GM12878 (cell line): ENCODE measurements around the gene CDK17. TPM values are rescaled to one million over a fixed set of nuclear protein-coding genes. Genes with fewer than 3 reads are reported as not detected.

Source experiments
- ATAC-seq: fragments of 200-7000 bp; cut with Tn5 transposase; 3 replicates; pipeline ENCODE4 v1.9.1; 2020; ENCODE audit warnings: mild to moderate bottlenecking, moderate library complexity
- BruUV-seq: library from RNA; stranded (reverse); fragments of 400-500 nt; replicated peaks from 2 replicates; lab custom pipeline; 2021; lab: Mats Ljungman, UMichigan
- CTCF ChIA-PET: fragments of 300-600 bp; sonication (Branson Sonifier 250); formaldehyde crosslinking; extraction: SDS; loops from one replicate; lab custom pipeline; 2021; ENCODE audit warnings: inconsistent platforms; lab: Yijun Ruan, JAX
- POLR2A ChIA-PET: fragments of 350-600 bp; formaldehyde crosslinking; extraction: SDS; loops from one replicate; lab custom pipeline; 2021; ENCODE audit warnings: inconsistent platforms; lab: Charles Lee
- RAD21 ChIA-PET: fragments of 300-600 bp; sonication (Branson Sonifier 250); formaldehyde crosslinking; loops from one replicate; lab custom pipeline; 2023; ENCODE audit warnings: antibody characterized with exemption; ENCODE audit not compliant: unreplicated experiment; lab: Charles Lee
- SMC1A ChIA-PET: fragments of 300-600 bp; sonication (Branson Sonifier 250); formaldehyde crosslinking; loops from one replicate; lab custom pipeline; 2023; ENCODE audit not compliant: unreplicated experiment, uncharacterized antibody; lab: Charles Lee
- DNase-seq: peaks from one replicate; pipeline ENCODE4 v3.0.0-alpha.2; 2011; ENCODE audit warnings: low read depth, low spot score
- FAIRE-seq: peaks from 3 replicates; lab custom pipeline; 2011; peaks lifted over from hg19 to GRCh38; lab: Jason Lieb, UNC
- H2AFZ ChIP-seq: 2 replicates; pipeline ENCODE4 v1.6.0; 2011; ENCODE audit warnings: low read depth, low read length, control low read depth; ENCODE audit not compliant: control insufficient read depth
- H3K27ac ChIP-seq: 2 replicates; pipeline ENCODE4 v1.5.1; 2011; ENCODE audit warnings: control low read depth; ENCODE audit not compliant: control insufficient read depth, insufficient read depth
- H3K27me3 ChIP-seq, 2 experiments: replicated peaks in 1 of 2; 2 replicates each; pipeline versions ENCODE4 v1.6.0 to v1.6.1; 2011; ENCODE audit warnings: low read length in 1 of 2; ENCODE audit not compliant: control insufficient read depth in 2 of 2, insufficient read depth in 2 of 2
- H3K36me3 ChIP-seq, 2 experiments: 2 replicates each; pipeline ENCODE4 v1.5.1; 2011; ENCODE audit warnings: low read length in 1 of 2; ENCODE audit not compliant: control insufficient read depth in 2 of 2, insufficient read depth in 2 of 2
- H3K4me1 ChIP-seq: 2 replicates; pipeline ENCODE4 v1.6.1; 2011; ENCODE audit warnings: mild to moderate bottlenecking, low read length, moderate library complexity, mixed read lengths; ENCODE audit not compliant: control insufficient read depth, insufficient read depth
- H3K4me2 ChIP-seq: 2 replicates; pipeline ENCODE4 v1.6.0; 2011; ENCODE audit warnings: control low read depth; ENCODE audit not compliant: control insufficient read depth, insufficient read depth
- H3K4me3 ChIP-seq: fragments of 200-600 bp; sonication (generic); 2 replicates; pipeline ENCODE4 v1.5.1; 2016
- H3K79me2 ChIP-seq: 2 replicates; pipeline ENCODE4 v1.6.0; 2011; ENCODE audit warnings: low read length; ENCODE audit not compliant: control insufficient read depth, insufficient read depth
- H3K9ac ChIP-seq: 2 replicates; pipeline ENCODE4 v1.8.0; 2011; ENCODE audit warnings: low read length, control low read depth, mixed read lengths; ENCODE audit not compliant: control insufficient read depth, insufficient read depth
- H3K9me3 ChIP-seq: replicated peaks from 3 replicates; pipeline ENCODE4 v1.5.1; 2011; ENCODE audit warnings: mild to moderate bottlenecking, low read length; ENCODE audit not compliant: control insufficient read depth, insufficient read depth
- H4K20me1 ChIP-seq: 2 replicates; pipeline ENCODE4 v1.6.0; 2011; ENCODE audit not compliant: control insufficient read depth, insufficient read depth
- BACH1 ChIP-seq: fragments of 450-650 bp; IDR thresholded peaks from 2 replicates; pipeline ENCODE4 v1.6.1; 2017; ENCODE audit warnings: mild to moderate bottlenecking, borderline replicate concordance
- KAT2A ChIP-seq: conservative IDR thresholded peaks from 2 replicates; pipeline ENCODE4 v1.6.1; 2011; ENCODE audit warnings: low read depth, low read length; ENCODE audit not compliant: control insufficient read depth
- MLLT1 ChIP-seq: fragments of 450-650 bp; IDR thresholded peaks from 2 replicates; pipeline ENCODE4 v1.6.1; 2016; ENCODE audit warnings: mild to moderate bottlenecking
- NR2C1 ChIP-seq: fragments of 450-650 bp; IDR thresholded peaks from 2 replicates; pipeline ENCODE4 v1.6.1; 2017; ENCODE audit warnings: antibody characterized with exemption, mild to moderate bottlenecking, moderate library complexity
- POLR2AphosphoS2 ChIP-seq: IDR thresholded peaks from 2 replicates; pipeline ENCODE4 v1.6.1; 2011; ENCODE audit warnings: low read depth, mild to moderate bottlenecking, low read length, improper control_type of control experiment, moderate library complexity
- PRDM15 ChIP-seq: fragments of 450-650 bp; formaldehyde crosslinking; IDR thresholded peaks from 2 replicates; pipeline ENCODE4 v1.4.0; 2020; ENCODE audit warnings: mild to moderate bottlenecking, moderate library complexity
- SIN3A ChIP-seq: IDR thresholded peaks from 2 replicates; pipeline ENCODE4 v1.6.1; 2012; ENCODE audit warnings: low read depth, low read length, improper control_type of control experiment
- SREBF2 ChIP-seq: IDR thresholded peaks from 2 replicates; pipeline ENCODE4 v1.6.1; 2012; ENCODE audit warnings: mild to moderate bottlenecking, low read length
- TCF7 ChIP-seq: IDR thresholded peaks from 2 replicates; pipeline ENCODE4 v1.6.1; 2014; ENCODE audit warnings: antibody characterized with exemption, borderline replicate concordance
- ZBTB40 ChIP-seq: fragments of 450-650 bp; IDR thresholded peaks from 2 replicates; pipeline ENCODE4 v1.6.1; 2016; ENCODE audit warnings: mild to moderate bottlenecking, moderate library complexity, borderline replicate concordance
- whole genome bisulfite sequencing: methylation state at CpG from one replicate; pipeline ENCODE4 v1.1.6; 2016; ENCODE audit warnings: low lambda C conversion rate; ENCODE audit not compliant: insufficient replicate concordance, insufficient coverage; ENCODE audit errors: missing lambda C conversion rate; 5-methylcytosine and 5-hydroxymethylcytosine counted together
- in situ Hi-C: fragments of 300-500 bp; cut with MboI; formaldehyde crosslinking; loops from 9 replicates; pipeline ENCODE4 v1.14.3; 2018; ENCODE audit warnings: mixed read lengths
- intact Hi-C: fragments of 100-400 bp; cut with micrococcal nuclease; formaldehyde crosslinking; loops from one replicate; pipeline ENCODE4 v1.14.2; 2022; ENCODE audit not compliant: unreplicated experiment
- polyA plus RNA-seq, 11 experiments: library from polyadenylated mRNA; depleted of rRNA in 4 of 11; unstranded in 6 of 11; stranded (reverse) in 5 of 11; fragments of >200 nt; fragmentation: Nextera tagmentation in 4 of 11; fragmentation: Illumina TruSeq in 1 of 11; extraction: Ambion mirVana in 4 of 11; extraction: Trizol in 1 of 11; gene quantifications; 1 replicate in 1 of 11; 2 replicates in 10 of 11; pipeline versions ENCODE4 v1.2.1 to v1.2.3, GENCODE V29; 2011 to 2016; ENCODE audit warnings: inconsistent platforms in 2 of 11, missing spikeins in 2 of 11, low read depth in 1 of 11
- total RNA-seq, 4 experiments: library from RNA; depleted of rRNA in 3 of 4; stranded (reverse); fragments of >200 nt in 3 of 4; fragmentation: Illumina TruSeq in 1 of 4; extraction: Trizol in 1 of 4; gene quantifications; 2 replicates each; pipeline versions ENCODE4 v1.2.1 to v1.2.3, GENCODE V29; 2013 to 2021

CDK17 gene
- total and polyA plus RNA-seq, 10 of the 15 experiments (the other 5 are each of a cell fraction or from before 2014, with no cell fraction given) = 5.6 to 45.6 (median 18.3) TPM

GRCh38 chr12:96399120-96399918, 920 bp downstream of the CDK17 start:
- ChIA-PET RAD21 (interaction anchor here (0.6 to 9.9 kb wide), 37 partner anchors 8 to 916 kb away, joined by 3 to 130 read pairs (median 4); partner anchors contain the start of gene CFAP54), SMC1A (interaction anchor here (0.6 to 6.7 kb wide), 39 partner anchors 9 to 341 kb away, joined by 3 to 50 read pairs (median 5); no protein-coding TSS in a partner anchor), POLR2A (interaction anchor here (0.5 to 4.4 kb wide), 9 partner anchors 8 to 180 kb away, joined by 3 to 30 read pairs (median 5); no protein-coding TSS in a partner anchor), CTCF (interaction anchor here (0.6 to 8.7 kb wide), 24 partner anchors 11 to 636 kb away, joined by 3 to 94 read pairs (median 5); partner anchors contain the start of gene CFAP54)
- peak; percentile 48 for DNase-seq
- H4K20me1 ChIP-seq = no peaks in the 10 kb centered on the region
- BruUV-seq = no TSS peak
- no peak for FAIRE-seq
- peaks cover 54% of the 10 kb centered on the region for H3K79me2 ChIP-seq
- H3K27me3 ChIP-seq = no peaks in the 10 kb centered on the region
- peak overlapping the region; percentile 35 for H2AFZ ChIP-seq
- ATAC-seq = peak; percentile 65
- H3K9ac ChIP-seq = peak overlapping the region; percentile 78
- 0% methylated on average over 47 of the region's 70 CpGs for WGBS
- H3K4me2 ChIP-seq = peak overlapping the region; percentile 67
- H3K4me3 ChIP-seq = peak overlapping the region; percentile 92
- peaks cover 16% of the 10 kb centered on the region; the same call in 1 of the 2 replicates for H3K4me1 ChIP-seq
- H3K27ac ChIP-seq = peak overlapping the region; percentile 90
- no peaks in the 10 kb centered on the region for H3K36me3 ChIP-seq
- in situ Hi-C loops (no loop called here), intact Hi-C loops (loop anchor here (1.0 to 10.0 kb wide), 5 partner anchors 37 to 182 kb away; partner anchors contain the start of gene CFAP54)
- H3K9me3 ChIP-seq = no peaks in the 10 kb centered on the region
- TF ChIP-seq BACH1 = peak; percentile 92; the same call in 1 of the 2 replicates
- TF ChIP-seq MLLT1 = 0 out of 2 replicates have a peak, but pooled peaks have one; percentile 74
- no peak for TF ChIP-seq NR2C1
- no peak for TF ChIP-seq ZBTB40
- TF ChIP-seq TCF7 = no peak
- TF ChIP-seq KAT2A = no peak
- TF ChIP-seq SREBF2 = no peak
- TF ChIP-seq POLR2AphosphoS2 = peak; percentile 40; the same call in 1 of the 2 replicates
- no peak for TF ChIP-seq PRDM15 (CRISPR knock-in tag)
- TF ChIP-seq SIN3A = no peak; the same call in 1 of the 2 replicates
